Astrocyte (in vitro differentiated cells and primary cell): Measurements from ENCODE around the gene EGFL8. TPM values are rescaled to one million over a fixed set of nuclear protein-coding genes. Genes with fewer than 3 reads are reported as not detected.
A peak's percentile ranks its signal among the peaks of the same experiment; 100 is the strongest.

ENCODE experiments used
- DNase-seq: peaks from one replicate; pipeline ENCODE4 v3.0.0-alpha.2; 2010; ENCODE audit warnings: low read depth
- FAIRE-seq: peaks from 2 replicates; lab custom pipeline; 2011; peaks lifted over from hg19 to GRCh38; lab: Jason Lieb, UNC
- H2AFZ ChIP-seq: 2 replicates; pipeline ENCODE4 v1.6.0; 2012; ENCODE audit warnings: low read depth, low read length, inconsistent platforms
- H3K27ac ChIP-seq: 2 replicates; pipeline ENCODE4 v1.5.1; 2011; ENCODE audit warnings: low read depth, low read length, inconsistent platforms
- H3K27me3 ChIP-seq: 2 replicates; pipeline ENCODE4 v1.6.0; 2011; ENCODE audit warnings: low read length, inconsistent platforms; ENCODE audit not compliant: insufficient read depth
- H3K36me3 ChIP-seq: 2 replicates; pipeline ENCODE4 v1.5.1; 2011; ENCODE audit warnings: low read length, inconsistent platforms; ENCODE audit not compliant: insufficient read depth
- H3K4me1 ChIP-seq: 2 replicates; pipeline ENCODE4 v1.5.1; 2011; ENCODE audit warnings: low read length, inconsistent platforms; ENCODE audit not compliant: insufficient read depth
- H3K4me2 ChIP-seq: 2 replicates; pipeline ENCODE4 v1.6.0; 2012; ENCODE audit warnings: low read length, inconsistent platforms
- H3K4me3 ChIP-seq: 2 replicates; pipeline ENCODE4 v1.5.1; 2011; ENCODE audit warnings: low read depth, mild to moderate bottlenecking, low read length, inconsistent platforms; ENCODE audit not compliant: insufficient read depth
- H3K79me2 ChIP-seq: 2 replicates; pipeline ENCODE4 v1.6.0; 2012; ENCODE audit warnings: mild to moderate bottlenecking, low read length, inconsistent platforms; ENCODE audit not compliant: insufficient read depth
- H3K9ac ChIP-seq: 2 replicates; pipeline ENCODE4 v1.6.0; 2012; ENCODE audit warnings: mild to moderate bottlenecking, low read length, inconsistent platforms
- H3K9me3 ChIP-seq: 2 replicates; pipeline ENCODE4 v1.5.1; 2012; ENCODE audit warnings: low read depth, mild to moderate bottlenecking, low read length, inconsistent platforms; ENCODE audit not compliant: insufficient read depth
- H4K20me1 ChIP-seq: 2 replicates; pipeline ENCODE4 v1.6.0; 2012; ENCODE audit warnings: low read length, inconsistent platforms; ENCODE audit not compliant: insufficient read depth
- H3K27ac Mint-ChIP-seq: one replicate; pipeline ENCODE4 v1.8.0; 2021; ENCODE audit warnings: mild to moderate bottlenecking, mixed read lengths; ENCODE audit not compliant: unreplicated experiment
- H3K27me3 Mint-ChIP-seq: one replicate; pipeline ENCODE4 v1.8.0; 2021; ENCODE audit warnings: low read depth, mixed read lengths; ENCODE audit not compliant: unreplicated experiment
- H3K36me3 Mint-ChIP-seq: one replicate; pipeline ENCODE4 v1.8.0; 2021; ENCODE audit warnings: low read depth, mixed read lengths; ENCODE audit not compliant: unreplicated experiment
- H3K4me1 Mint-ChIP-seq: one replicate; pipeline ENCODE4 v1.8.0; 2021; ENCODE audit warnings: low read depth, mixed read lengths; ENCODE audit not compliant: unreplicated experiment
- H3K4me3 Mint-ChIP-seq: one replicate; pipeline ENCODE4 v1.8.0; 2021; ENCODE audit warnings: mild to moderate bottlenecking, moderate library complexity, mixed read lengths; ENCODE audit not compliant: unreplicated experiment
- H3K9me3 Mint-ChIP-seq: one replicate; pipeline ENCODE4 v1.8.0; 2021; ENCODE audit warnings: mild to moderate bottlenecking, mixed read lengths; ENCODE audit not compliant: unreplicated experiment
- EZH2 ChIP-seq: IDR thresholded peaks from 2 replicates; pipeline ENCODE4 v1.6.1; 2012; ENCODE audit warnings: mild to moderate bottlenecking, low read length, inconsistent platforms; ENCODE audit not compliant: insufficient read depth
- total RNA-seq: library from RNA; stranded (reverse); gene quantifications from 2 replicates; pipeline ENCODE4 v1.2.1, GENCODE V29; 2021
- TF ChIP-seq, protein P1 (sequence below): IDR thresholded peaks from 2 replicates; pipeline ENCODE4 v1.5.1; 2011; ENCODE audit warnings: low read depth, mild to moderate bottlenecking, inconsistent platforms, low read length, moderate library complexity; ENCODE audit not compliant: insufficient read depth

EGFL8 gene
- total RNA-seq, 1 donor from 2014 or later = 13.3 TPM

DNA sequence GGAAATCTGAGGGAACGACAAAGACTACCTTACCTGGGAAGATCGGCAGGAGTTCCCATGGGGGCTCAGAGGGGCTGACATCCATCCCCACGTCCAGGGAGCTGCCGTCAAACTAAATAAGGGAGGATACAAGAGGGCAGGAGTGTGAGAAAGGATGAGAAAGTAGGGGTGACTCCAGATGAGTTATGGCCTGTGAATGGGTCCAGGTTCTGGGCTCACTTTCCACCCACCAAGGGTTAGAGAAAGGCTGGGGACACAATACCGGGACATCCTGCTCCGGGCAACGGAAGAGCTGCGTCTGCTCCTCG is 37.0 kb upstream of the EGFL8 start:
- H2AFZ ChIP-seq = peak overlapping the region; percentile 85

DNA sequence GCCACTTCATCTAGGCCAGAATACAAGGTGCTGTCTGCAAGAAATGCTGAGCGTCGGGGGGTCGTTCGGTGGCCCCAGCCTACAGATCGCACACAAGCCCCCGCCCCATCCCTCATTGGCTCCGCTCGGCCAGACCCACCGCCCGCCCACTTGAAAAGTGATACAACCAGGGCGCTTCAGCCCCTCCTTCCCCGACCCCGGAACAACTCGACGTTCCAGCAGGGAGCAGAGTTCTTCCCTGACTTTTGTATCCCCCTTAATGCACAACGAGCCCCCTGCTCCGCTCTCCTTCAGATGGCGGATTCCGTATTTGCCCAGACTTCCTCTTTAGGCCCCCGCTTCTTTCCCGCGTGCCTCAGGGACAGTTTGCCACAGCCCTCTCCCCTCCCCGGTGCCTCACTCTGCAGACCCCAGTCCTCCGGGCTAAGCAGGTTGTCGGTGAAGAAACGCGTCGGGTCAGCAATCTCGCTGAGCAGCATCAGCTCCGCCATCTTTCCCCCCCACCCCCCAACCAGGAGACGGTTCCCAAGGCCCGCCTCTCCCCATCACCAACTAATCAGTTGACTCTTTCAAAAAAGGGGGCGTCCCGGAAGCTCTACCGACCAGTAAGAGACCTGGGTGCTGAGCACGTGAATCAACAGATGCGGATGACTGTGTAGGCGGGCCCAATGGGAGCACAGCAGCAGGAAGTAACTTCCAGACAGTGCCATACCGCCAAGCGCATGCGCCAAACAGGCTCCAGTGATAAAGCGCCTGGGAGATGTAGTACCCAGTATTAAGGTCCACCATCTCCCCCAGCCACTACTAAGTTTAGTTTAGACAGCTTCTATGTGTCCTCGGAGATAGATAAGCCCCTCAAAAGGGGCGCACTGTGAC is 36.4 kb upstream of the EGFL8 start, which contains the start of gene ATF6B:
Gene ATF6B (minus strand): TSS at position 530 of the 876 bp plus-strand sequence. CDS start 39 bp downstream, at position 491.
- H3K4me3 ChIP-seq = peak within 1 kb of the TSS; percentile 98

More for the DNA sequence above, 37.0 kb upstream of the EGFL8 start:
- no peaks in the 10 kb centered on the region for H3K9me3 Mint-ChIP-seq
- Histone ChIP-seq H3K4me1 (peaks cover 24% of the 10 kb centered on the region), H3K36me3 (no peaks in the 10 kb centered on the region), H3K79me2 (peaks cover 41% of the 10 kb centered on the region), H3K9ac (peak overlapping the region; percentile 98), H3K4me2 (peak overlapping the region; percentile 99), H3K27ac (peak overlapping the region; percentile 92), H3K9me3 (no peaks in the 10 kb centered on the region), H3K27me3 (no peaks in the 10 kb centered on the region), H3K4me3 (peak overlapping the region; percentile 98), H4K20me1 (peaks cover 7% of the 10 kb centered on the region)
- H3K36me3 Mint-ChIP-seq = peaks cover 13% of the 10 kb centered on the region
- no peaks in the 10 kb centered on the region for H3K27me3 Mint-ChIP-seq
- peak overlapping the region; percentile 98 for H3K4me3 Mint-ChIP-seq
- TF ChIP-seq, protein P1, sequence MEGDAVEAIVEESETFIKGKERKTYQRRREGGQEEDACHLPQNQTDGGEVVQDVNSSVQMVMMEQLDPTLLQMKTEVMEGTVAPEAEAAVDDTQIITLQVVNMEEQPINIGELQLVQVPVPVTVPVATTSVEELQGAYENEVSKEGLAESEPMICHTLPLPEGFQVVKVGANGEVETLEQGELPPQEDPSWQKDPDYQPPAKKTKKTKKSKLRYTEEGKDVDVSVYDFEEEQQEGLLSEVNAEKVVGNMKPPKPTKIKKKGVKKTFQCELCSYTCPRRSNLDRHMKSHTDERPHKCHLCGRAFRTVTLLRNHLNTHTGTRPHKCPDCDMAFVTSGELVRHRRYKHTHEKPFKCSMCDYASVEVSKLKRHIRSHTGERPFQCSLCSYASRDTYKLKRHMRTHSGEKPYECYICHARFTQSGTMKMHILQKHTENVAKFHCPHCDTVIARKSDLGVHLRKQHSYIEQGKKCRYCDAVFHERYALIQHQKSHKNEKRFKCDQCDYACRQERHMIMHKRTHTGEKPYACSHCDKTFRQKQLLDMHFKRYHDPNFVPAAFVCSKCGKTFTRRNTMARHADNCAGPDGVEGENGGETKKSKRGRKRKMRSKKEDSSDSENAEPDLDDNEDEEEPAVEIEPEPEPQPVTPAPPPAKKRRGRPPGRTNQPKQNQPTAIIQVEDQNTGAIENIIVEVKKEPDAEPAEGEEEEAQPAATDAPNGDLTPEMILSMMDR = no peak
- no peak for TF ChIP-seq EZH2
- DNase-seq = no peak
- peaks cover 18% of the 10 kb centered on the region for H3K4me1 Mint-ChIP-seq
- no peak for FAIRE-seq
- H3K27ac Mint-ChIP-seq = peak overlapping the region; percentile 95

More for the DNA sequence above, 36.4 kb upstream of the EGFL8 start, which contains the start of gene ATF6B:
- Histone ChIP-seq H3K27ac (peak within 1 kb of the TSS; percentile 92), H4K20me1 (peaks cover 7% of the 10 kb centered on the region), H3K9ac (peak within 1 kb of the TSS; percentile 98), H3K36me3 (no peaks in the 10 kb centered on the region), H3K79me2 (peaks cover 39% of the 10 kb centered on the region), H3K27me3 (no peaks in the 10 kb centered on the region), H3K9me3 (no peaks in the 10 kb centered on the region), H2AFZ (peak within 1 kb of the TSS; percentile 85), H3K4me2 (peak within 1 kb of the TSS; percentile 99), H3K4me1 (peaks cover 24% of the 10 kb centered on the region)
- no peak for TF ChIP-seq EZH2
- TF ChIP-seq, protein P1 = no peak
- H3K36me3 Mint-ChIP-seq = peaks cover 13% of the 10 kb centered on the region
- H3K4me3 Mint-ChIP-seq = peak within 1 kb of the TSS; percentile 98
- no peaks in the 10 kb centered on the region for H3K27me3 Mint-ChIP-seq
- H3K9me3 Mint-ChIP-seq = no peaks in the 10 kb centered on the region
- H3K4me1 Mint-ChIP-seq = peaks cover 18% of the 10 kb centered on the region
- DNase-seq = peak; percentile 100
- FAIRE-seq = peak; percentile 39
- H3K27ac Mint-ChIP-seq = peak within 1 kb of the TSS; percentile 95
